ENCODE data around the gene TH. TPM values are rescaled to one million over a fixed set of nuclear protein-coding genes. Genes with fewer than 3 reads are reported as not detected.

TH gene
- total RNA-seq, 4 donors from 2014 or later = 0.27 TPM; not detected in 2

DNA sequence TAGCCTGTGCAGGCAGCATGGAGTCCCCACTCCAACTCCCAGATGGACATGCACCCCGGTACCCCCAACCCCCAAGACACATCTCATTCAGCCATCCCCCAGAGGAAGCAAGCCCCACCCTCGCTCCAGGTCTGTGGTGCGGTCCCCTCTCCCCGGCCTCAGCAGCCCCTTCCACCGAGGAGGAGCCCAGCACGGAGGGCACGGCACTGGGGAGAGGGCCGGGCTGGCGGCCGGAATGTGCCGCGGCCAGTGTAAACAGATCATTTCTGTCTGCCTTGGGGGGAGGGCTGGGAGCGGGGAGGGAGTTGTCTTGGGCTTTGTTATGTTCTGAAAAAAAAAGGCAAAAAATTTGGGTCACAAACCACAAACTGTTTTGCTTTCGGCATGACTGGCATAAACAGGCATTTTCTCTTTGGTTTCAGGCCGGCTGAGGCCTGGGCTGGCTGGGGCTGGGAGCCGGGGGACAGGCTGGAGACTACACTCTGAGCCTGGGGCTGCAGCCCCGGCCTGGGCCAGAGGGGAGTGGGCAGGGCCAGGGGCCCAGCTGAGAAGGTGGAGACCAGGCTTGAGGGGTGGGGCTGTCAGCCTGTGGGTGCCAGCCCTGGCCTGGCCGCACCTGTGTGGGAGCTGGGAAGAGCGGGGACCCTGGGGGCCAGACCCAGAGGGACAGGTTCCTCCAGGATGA, 49.3 kb downstream of the TH start:
- ATAC-seq = no peak
- WGBS, 2 donors (ENCODE audit: low coverage in 1 of 2) = 46% methylated on average over 5 of the region's 19 CpGs; no CpG with 5 or more reads in 1 of the 2 donors
- H3K9me3 ChIP-seq = peaks cover 0 to 13% (median 0%) of the 10 kb centered on the region in 3 donors
- no peak overlapping the region for H3K27ac ChIP-seq
- TF ChIP-seq POLR2AphosphoS5 (IDR thresholded peaks at IDR 0.05) (no peak), POLR2A (IDR thresholded peaks at IDR 0.05) (no peak)
- TF ChIP-seq, protein P1, sequence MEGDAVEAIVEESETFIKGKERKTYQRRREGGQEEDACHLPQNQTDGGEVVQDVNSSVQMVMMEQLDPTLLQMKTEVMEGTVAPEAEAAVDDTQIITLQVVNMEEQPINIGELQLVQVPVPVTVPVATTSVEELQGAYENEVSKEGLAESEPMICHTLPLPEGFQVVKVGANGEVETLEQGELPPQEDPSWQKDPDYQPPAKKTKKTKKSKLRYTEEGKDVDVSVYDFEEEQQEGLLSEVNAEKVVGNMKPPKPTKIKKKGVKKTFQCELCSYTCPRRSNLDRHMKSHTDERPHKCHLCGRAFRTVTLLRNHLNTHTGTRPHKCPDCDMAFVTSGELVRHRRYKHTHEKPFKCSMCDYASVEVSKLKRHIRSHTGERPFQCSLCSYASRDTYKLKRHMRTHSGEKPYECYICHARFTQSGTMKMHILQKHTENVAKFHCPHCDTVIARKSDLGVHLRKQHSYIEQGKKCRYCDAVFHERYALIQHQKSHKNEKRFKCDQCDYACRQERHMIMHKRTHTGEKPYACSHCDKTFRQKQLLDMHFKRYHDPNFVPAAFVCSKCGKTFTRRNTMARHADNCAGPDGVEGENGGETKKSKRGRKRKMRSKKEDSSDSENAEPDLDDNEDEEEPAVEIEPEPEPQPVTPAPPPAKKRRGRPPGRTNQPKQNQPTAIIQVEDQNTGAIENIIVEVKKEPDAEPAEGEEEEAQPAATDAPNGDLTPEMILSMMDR (IDR thresholded peaks at IDR 0.05) = no peak
- no peaks in the 10 kb centered on the region for H3K4me1 ChIP-seq
- no peak overlapping the region for H3K4me3 ChIP-seq
- peaks cover 65% of the 10 kb centered on the region for H3K27me3 ChIP-seq
- no peaks in the 10 kb centered on the region for H3K36me3 ChIP-seq

- Histone ChIP-seq H3K4me1 (no peaks in the 10 kb centered on the region), H3K27me3 (peaks cover 64% of the 10 kb centered on the region), H3K27ac (no peak overlapping the region), H3K36me3 (no peaks in the 10 kb centered on the region), H3K4me3 (no peak overlapping the region), H3K9me3 (peaks cover 0 to 22% (median 0%) of the 10 kb centered on the region in 3 donors)
- TF ChIP-seq EP300 (IDR thresholded peaks at IDR 0.05) (no peak), POLR2AphosphoS5 (IDR thresholded peaks at IDR 0.05) (no peak), POLR2A (IDR thresholded peaks at IDR 0.05) (no peak)
- TF ChIP-seq, protein P1 (IDR thresholded peaks at IDR 0.05) = no peak
- 39 to 100% methylated on average over 3 to 4 of the region's 21 CpGs for WGBS, 2 donors (ENCODE audit: low coverage in 1 of 2)
- ATAC-seq = no peak
Measured at GRCh38 chr11:2121227-2122130, 50.1 kb downstream of the TH start.

- Histone ChIP-seq H3K9me3 (peaks cover 0 to 31% (median 0%) of the 10 kb centered on the region in 3 donors), H3K4me3 (no peak overlapping the region), H3K36me3 (no peaks in the 10 kb centered on the region), H3K27me3 (peaks cover 64% of the 10 kb centered on the region), H3K27ac (no peak overlapping the region), H3K4me1 (no peaks in the 10 kb centered on the region)
- no peak for TF ChIP-seq EP300 (IDR thresholded peaks at IDR 0.05)
- TF ChIP-seq, protein P1 (IDR thresholded peaks at IDR 0.05) = no peak
- no peak for TF ChIP-seq POLR2A (IDR thresholded peaks at IDR 0.05)
- TF ChIP-seq POLR2AphosphoS5 (IDR thresholded peaks at IDR 0.05) = no peak
- WGBS, 2 donors (ENCODE audit: low coverage in 1 of 2) = 64 to 80% methylated on average over 3 to 5 of the region's 23 CpGs
- no peak for ATAC-seq
Measured at GRCh38 chr11:2120359-2121100, 51.1 kb downstream of the TH start.

GRCh38 chr11:2118677-2119076, 52.9 kb downstream of the TH start:
- WGBS, 2 donors (ENCODE audit: low coverage in 1 of 2) = 73 to 87% methylated on average over 4 of the region's 4 CpGs
- no peaks in the 10 kb centered on the region for H3K4me1 ChIP-seq
- peaks cover 0 to 34% (median 0%) of the 10 kb centered on the region in 3 donors for H3K9me3 ChIP-seq
- no peak for ATAC-seq
- H3K4me3 ChIP-seq = no peak overlapping the region
- no peak overlapping the region for H3K27ac ChIP-seq
- no peaks in the 10 kb centered on the region for H3K36me3 ChIP-seq
- no peak for TF ChIP-seq EP300 (IDR thresholded peaks at IDR 0.05)
- TF ChIP-seq, protein P1 (IDR thresholded peaks at IDR 0.05) = no peak
- TF ChIP-seq POLR2AphosphoS5 (IDR thresholded peaks at IDR 0.05) = no peak
- no peak for TF ChIP-seq POLR2A (IDR thresholded peaks at IDR 0.05)
- H3K27me3 ChIP-seq = peaks cover 65% of the 10 kb centered on the region

All from gastroesophageal sphincter (tissue), 4 donors.